Measurements from ENCODE around the gene RPS6KA1.
A peak's percentile ranks its signal among the peaks of the same experiment; 100 is the strongest.

GRCh38 chr1:26529655-26530409, at the start of gene RPS6KA1:
- TF ChIP-seq CTCF (IDR thresholded peaks at IDR 0.05): peak in 1 of 6 experiments; percentile 24
- TF ChIP-seq POLR2A (IDR thresholded peaks at IDR 0.05): peak; percentile 30 to 92

Measured in Peyer's patch (tissue), 4 donors.